HG03457 (cell line): Measurements from ENCODE around the gene KLHDC4.
"Not testable (repeated sequence)": the region's sequence is repeated elsewhere in the genome, so short reads cannot be mapped to it uniquely, and the experiment has no call there.

Source experiments
- ATAC-seq: cut with Tn5 transposase; IDR thresholded peaks from one replicate; pipeline ENCODE4 v1.9.1; 2021; ENCODE audit warnings: moderate number of reproducible peaks; ENCODE audit not compliant: unreplicated experiment

The KLHDC4 gene

DNA sequence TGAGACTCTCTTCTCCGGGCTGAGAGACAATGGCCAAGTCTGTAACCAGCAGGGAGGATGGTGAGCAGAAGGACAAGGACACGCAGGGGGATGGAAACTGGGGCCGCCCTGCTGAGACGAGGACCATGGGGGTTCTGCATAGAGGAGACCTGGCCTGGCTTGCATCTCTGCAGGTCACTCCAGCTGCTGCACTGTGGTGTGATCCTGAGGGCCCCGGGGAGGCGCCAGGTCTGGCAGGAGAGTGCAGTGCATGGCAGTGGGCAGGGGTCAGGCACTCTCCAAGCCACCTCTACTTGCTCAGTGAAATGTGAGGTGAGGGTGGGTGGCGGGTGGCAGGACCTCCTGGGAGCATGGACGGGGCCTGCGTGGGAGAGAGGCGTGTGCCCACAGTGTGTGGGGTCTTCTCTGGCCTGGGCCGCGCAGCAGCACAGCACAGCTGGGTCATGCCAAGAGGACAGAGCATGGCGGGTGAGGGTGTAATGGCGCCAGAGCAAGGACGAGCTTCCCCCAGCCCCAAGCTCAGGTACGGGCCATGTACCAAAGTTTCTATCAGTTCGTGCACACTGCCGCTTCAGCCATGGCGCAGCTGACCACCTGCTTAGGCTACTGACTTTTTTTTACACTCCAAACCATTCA is 43.1 kb downstream of the KLHDC4 start:
- ATAC-seq: no peak

DNA sequence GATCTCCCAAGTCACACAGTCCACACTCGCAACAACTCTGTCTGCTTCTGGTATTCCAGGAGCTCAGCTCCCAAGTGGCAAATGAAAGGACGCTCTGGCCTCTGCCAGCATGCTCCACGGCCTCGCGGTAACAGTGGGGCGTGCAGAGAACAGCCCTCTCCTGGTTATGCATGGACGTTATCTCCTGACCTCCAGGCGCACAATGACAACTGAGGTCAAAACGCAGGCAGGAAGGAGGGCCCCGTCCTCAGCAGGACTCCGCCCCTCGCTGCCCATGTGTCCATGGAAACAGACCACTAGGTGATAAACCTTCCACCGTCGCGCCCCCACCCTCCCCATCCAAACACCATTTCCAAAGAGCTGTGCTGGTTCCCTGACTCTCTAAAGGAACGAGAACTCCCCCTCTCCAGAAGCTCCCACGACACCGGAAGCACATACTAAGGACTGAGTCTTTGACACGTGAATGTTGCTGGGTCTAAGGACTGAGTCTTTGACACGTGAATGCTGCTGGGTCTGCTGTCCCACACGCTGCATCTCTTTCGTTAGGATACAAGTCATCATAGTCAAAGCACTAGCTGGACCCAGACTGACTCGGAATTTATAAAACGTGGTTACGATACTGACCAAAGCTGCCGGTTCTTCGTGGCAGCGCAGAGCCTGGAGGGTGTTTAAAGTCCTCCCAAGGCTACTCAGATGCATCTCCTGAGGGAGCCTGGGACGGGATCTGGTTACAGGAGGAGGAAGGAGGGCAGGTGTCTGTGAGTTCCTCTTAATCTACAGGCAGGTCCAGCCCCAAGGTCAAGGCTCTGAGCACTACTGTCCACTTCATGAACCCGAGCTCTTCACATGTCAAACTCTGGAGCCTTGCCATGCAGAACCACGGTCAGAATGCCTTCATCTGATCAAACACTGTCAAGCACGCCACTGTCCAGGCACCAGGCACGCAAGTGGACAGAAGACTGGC is 43.9 kb downstream of the KLHDC4 start:
- ATAC-seq: no peak

DNA sequence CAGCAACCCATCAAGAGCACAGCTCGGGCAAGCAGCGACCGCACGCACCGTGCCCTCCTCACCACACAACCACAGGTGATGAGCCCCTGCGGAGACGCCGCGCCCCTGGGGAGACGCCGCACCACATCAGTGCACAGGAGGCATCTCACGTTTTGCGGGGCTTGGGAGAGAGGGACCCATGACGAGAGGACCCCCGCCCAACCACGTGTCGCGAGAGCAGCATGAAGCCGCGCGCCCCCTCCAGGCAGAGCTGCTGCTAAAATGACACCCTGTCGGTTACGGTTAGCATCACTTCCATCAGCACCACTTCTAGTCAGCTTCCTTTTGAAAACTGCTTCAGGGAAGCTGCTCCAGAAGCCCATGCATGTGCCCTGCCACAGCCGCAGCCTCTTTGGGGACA is 45.3 kb downstream of the KLHDC4 start:
- ATAC-seq: no peak

GRCh38 chr16:87718831-87719230 is 47.0 kb downstream of the KLHDC4 start:
- not testable (repeated sequence) for ATAC-seq

- ATAC-seq: no peak
Measured at GRCh38 chr16:87715658-87716057, 50.1 kb downstream of the KLHDC4 start.

DNA sequence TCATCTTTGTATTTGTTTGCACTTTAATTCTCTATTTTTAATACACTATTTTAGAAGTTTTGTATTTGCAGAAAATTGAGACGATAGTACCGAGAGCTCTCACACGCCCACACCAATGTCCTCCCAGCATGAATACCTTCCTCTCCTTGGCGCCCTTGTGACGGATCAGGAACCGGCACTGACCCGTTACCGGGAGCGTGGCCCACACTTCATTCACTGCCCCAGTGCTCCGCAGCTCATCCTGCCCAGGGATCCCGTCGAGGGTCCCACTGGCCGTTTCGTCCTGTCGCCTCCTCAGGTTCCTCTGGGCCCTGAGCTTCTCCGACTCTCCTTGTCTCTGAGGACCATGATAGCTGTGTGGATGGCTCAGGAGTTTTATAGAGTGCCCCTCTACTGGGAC is 50.6 kb downstream of the KLHDC4 start:
- no peak for ATAC-seq

DNA sequence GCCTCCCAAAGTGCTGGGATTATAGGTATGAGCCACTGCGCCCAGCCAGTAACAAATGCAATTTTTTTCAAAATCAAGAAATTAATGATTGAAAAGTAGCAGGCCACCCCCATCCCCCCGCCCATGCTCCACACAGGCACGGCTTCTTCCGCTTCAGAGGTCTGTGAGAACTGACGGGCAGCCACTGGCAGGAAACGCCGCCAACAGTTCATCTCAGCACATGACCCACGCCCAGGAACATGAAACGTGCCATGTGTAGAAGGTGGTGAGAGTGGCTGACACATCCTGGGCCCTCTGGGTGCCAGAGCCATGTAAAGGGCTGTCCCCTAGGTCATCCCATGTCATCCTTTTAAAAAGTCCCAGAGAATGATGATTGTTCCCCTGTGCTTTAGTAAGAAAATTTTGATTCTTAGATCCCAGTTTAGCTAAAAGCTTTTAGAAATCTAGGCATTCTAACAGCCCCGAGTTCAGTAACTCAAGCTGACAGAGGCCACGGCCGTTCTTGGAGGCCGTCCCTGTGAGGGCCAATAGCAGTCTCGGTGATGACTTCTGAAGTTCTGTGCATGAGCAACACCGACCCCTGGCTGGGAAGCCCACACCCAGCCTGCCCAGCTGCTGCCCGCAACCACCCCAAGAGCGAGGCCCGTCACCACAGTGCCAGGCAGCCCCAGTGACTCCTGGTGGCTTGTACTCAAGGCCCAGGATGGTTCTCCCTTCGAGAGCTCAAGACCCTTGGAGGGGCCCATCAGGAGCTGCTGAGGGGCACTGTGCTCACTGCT is 52.1 kb downstream of the KLHDC4 start:
- no peak for ATAC-seq

GRCh38 chr16:87712184-87712762 is 53.5 kb downstream of the KLHDC4 start:
- no peak for ATAC-seq

DNA sequence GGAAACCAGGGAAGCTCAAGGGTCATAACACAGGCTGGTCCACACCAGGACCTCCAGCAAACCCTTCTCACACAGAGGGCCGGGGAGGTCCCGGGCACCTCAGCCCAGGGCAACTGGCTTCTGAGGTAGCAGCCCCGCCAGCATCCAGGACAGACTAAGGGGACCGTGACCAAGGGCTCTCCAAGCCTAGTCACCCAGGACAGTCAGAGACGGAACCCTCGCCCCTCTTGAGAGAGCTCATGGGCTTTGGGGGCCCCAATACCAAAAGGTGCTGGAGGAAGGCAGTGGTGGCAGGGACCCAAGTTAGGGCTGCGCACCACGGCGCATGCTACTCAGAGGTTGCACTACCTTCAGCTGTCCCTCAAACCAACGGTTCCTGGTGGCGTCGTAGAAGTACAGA is 54.9 kb downstream of the KLHDC4 start:
- ATAC-seq: no peak

DNA sequence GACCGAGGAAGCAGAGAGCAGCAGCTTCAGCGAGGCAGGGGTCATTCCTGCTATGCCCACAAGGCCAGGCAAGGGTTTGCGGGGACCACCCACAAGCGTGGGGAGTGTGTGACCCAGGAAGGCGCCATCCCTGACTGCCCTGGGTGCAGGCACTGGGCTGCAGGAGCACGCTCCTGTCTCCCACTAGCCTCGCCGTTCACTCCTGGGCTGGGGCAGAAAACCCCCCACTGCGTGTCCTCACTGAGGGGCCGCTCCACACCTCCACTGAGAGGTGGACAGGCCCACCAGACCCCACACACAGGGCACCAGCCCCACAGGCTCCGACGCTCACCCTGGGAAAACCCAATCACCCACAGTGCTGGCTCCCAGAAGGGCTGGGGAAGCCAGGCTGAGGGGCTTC is 56.1 kb downstream of the KLHDC4 start:
- no peak for ATAC-seq

DNA sequence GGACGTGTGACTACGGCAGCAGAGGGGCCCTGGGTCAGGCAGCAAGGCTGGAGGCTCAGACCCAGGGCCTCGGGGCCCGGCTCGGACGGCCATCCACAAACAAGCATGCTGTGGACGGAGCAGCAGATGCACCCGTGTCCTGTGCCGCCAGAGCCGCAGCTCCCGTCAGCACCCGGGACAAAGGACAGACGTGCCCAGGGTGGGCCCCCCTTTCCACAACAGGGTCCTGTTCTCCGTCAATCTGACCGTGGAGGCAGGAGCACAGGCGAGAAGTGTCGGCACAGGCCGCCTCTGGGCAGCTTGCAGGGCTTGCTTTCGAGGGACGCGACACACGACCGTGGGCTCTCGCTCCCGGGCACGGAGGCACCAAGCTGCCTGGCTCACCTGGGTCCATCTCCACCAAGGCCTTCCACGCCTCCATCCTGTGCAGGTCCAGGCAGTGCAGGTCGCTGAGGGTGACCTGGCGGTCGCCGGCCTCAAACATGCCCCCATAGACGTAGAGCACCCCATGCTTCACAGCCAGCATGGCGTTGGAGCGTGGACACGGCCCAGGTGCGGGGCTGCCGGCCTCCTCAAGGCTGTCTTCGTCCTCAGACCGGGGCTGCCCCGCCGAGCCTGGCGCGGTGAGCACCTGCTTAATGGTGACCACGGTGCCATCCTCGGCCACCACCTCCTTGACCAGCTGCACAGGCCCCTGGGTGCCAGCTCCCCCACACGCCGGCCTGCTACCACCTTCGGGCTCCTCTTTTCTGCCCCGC is 56.7 kb downstream of the KLHDC4 start:
- no peak for ATAC-seq

DNA sequence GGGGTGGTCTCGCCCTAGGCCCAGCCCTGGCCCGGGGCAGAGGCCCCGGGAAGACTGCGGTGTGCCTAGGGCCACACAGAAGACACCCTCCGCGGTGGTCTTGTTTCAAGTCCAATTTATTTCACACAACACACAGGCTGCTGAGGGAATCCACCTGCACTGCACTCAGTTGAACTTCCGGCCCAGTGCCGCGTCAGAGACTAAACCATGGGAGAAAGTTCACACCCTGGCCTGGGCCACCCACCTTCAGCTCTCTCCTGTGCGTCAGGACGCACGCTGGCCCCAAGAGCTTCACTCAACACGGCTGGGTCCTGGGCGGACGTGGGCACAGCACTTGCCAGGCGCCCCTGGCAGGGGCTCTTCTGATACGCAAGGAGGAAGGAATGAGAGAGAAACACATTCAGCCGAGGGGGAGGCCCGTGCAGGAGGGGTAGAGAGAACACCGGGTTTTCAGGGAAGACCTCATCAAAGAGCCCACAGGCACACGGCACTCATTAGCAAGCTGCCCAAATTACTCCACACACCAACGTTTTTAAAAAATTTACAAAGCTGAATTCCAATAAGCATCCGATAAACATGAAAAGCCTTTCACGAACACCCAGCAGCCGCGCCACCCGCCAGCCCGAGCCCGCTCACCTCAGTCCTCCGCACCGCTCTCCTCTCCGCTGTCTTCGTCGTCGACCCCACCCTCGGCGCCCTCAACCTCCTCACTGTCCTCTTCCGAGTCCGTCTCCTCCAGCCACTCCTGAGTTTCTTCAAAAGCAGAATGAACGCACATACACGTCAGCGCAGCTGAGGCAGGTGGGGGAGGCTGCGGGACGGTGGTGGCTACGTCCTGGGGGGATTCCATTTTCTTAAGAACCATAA is 57.8 kb downstream of the KLHDC4 start:
- ATAC-seq: no peak

DNA sequence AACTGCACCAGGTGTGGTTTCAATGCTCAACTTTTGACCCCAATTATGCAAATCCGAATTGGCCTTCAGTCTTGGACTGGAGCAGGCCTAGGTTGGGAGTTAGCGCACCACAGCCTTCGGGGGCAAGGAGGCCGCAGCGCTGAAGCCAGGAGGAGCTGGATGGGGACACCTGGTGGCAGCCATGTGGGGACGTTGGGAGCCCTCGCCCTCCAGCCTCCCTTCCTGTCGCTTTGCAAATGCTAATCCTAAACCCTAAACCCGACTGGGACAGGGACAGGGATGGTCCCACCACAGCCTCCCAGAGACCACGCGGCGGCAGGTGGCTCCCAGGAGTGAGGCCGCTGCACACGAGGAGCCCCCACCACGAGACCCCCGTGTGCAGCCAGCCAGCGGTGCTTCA is 58.7 kb downstream of the KLHDC4 start:
- no peak for ATAC-seq

- ATAC-seq: no peak
Measured at GRCh38 chr16:87706278-87707000, 59.3 kb downstream of the KLHDC4 start.

GRCh38 chr16:87705771-87706277 is 60.0 kb downstream of the KLHDC4 start:
- no peak for ATAC-seq

GRCh38 chr16:87704754-87705353 is 60.9 kb downstream of the KLHDC4 start:
- no peak for ATAC-seq

GRCh38 chr16:87703835-87704375 is 61.9 kb downstream of the KLHDC4 start:
- ATAC-seq: no peak

DNA sequence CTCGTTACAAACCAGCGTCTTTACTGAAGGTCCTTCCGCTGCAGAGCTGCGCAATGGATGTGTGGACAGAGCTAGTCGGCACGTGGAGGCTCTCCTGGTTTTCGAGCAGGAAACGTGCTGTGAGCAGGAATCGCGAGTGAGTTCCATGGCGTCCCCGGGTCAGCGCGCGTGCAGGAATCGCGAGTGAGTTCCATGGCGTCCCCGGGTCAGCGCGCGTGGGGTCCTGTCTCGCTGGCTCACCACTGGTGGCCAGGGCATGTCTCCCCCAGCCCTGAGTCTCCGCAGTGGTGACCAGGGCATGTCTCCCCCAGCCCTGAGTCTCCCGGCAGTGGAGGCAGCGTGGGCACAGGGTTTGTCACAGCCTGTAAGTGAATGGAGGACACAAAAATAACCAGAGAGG is 62.7 kb downstream of the KLHDC4 start:
- ATAC-seq: no peak
